Measurements from ENCODE around the gene RIPOR3. TPM values are rescaled to one million over a fixed set of nuclear protein-coding genes. Genes with fewer than 3 reads are reported as not detected.

RIPOR3 gene
- total RNA-seq, 2 experiments from 2014 or later: not detected

- peaks cover 3% of the 10 kb centered on the region for H3K36me3 Mint-ChIP-seq (ENCODE audit: low read depth)
- CTCF ChIA-PET: interaction anchor here (1.1 to 1.6 kb wide), 3 partner anchors 12 to 415 kb away, joined by 4 to 5 read pairs (median 5); no protein-coding TSS in a partner anchor
- H3K4me1 Mint-ChIP-seq: peaks cover 4% of the 10 kb centered on the region
- no peaks in the 10 kb centered on the region for H3K27me3 Mint-ChIP-seq
- no peaks in the 10 kb centered on the region for H3K9me3 Mint-ChIP-seq (ENCODE audit: low read depth)
- H3K27ac Mint-ChIP-seq: no peak overlapping the region
- POLR2A ChIA-PET: no interaction called here
- no peak overlapping the region for H3K4me3 Mint-ChIP-seq
- no peak for DNase-seq
- intact Hi-C loops (cut with DNase I, micrococcal nuclease): no loop called here
- ATAC-seq: peak; percentile 5
Observed at GRCh38 chr20:50594231-50594590, 97.1 kb downstream of the RIPOR3 start.

DNA sequence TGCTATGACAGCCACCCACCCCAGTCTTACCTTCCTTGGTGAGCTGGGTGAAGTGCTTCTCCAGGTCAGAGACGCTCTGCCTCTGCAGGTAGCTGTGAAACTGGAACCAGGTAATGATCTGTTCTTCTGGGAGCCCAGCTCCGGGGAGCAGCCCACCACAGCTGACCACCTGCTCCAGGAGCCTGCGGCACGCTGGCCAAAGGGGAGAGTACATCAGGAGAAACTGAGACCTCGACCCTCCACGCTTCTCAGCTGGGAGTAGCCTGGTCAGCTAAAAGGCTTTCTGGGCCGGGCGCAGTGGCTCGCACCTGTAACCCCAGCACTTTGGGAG is 98.4 kb downstream of the RIPOR3 start:
- POLR2A ChIA-PET: no interaction called here
- no peak overlapping the region for H3K27ac Mint-ChIP-seq
- CTCF ChIA-PET: interaction anchor here (0.6 to 1.5 kb wide), 6 partner anchors 11 to 405 kb away, joined by 3 to 6 read pairs (median 3); no protein-coding TSS in a partner anchor
- H3K36me3 Mint-ChIP-seq (ENCODE audit: low read depth): peaks cover 8% of the 10 kb centered on the region
- intact Hi-C loops (cut with DNase I, micrococcal nuclease): no loop called here
- ATAC-seq (no peak), DNase-seq (no peak)
- H3K9me3 Mint-ChIP-seq (ENCODE audit: low read depth): no peaks in the 10 kb centered on the region
- no peaks in the 10 kb centered on the region for H3K27me3 Mint-ChIP-seq
- peaks cover 4% of the 10 kb centered on the region for H3K4me1 Mint-ChIP-seq
- H3K4me3 Mint-ChIP-seq: no peak overlapping the region

DNA sequence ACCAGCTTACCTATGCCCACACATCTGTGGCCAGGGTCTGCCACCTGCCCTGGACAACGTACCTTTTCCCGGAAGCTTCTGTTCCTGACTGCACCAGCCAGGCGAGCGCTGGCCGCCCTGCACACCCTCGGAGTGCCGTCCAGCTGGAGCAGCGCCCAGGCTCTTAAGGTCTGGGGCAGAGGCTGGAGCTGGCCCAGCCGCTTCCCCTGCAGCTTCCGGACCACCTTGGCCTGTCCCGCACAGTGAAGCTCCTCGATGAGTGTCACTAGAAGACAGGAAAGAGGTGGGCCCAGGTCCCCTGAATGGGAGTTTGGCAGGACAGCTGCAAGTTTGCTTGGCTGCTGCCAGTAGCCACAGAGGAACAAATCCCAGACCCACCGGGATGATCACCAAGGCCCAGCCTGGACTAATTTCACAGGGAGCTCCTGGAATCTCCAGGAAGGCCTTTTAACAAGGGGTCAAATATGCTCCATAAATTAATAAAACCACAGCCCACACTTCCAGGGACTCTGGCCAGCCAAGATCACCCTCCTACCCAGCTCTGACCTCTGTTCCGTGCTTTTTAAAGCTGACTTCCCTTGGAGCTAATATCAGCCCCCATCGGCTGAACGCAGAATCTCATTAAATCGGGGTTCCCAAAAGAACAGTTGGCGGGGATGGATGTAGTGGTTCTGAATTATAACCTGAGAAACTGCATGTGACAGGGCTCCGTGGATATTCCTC is 98.9 kb downstream of the RIPOR3 start:
- Mint-ChIP-seq H3K27ac (no peak overlapping the region), H3K4me1 (peaks cover 4% of the 10 kb centered on the region), H3K4me3 (no peak overlapping the region), H3K9me3 (ENCODE audit: low read depth) (no peaks in the 10 kb centered on the region), H3K27me3 (no peaks in the 10 kb centered on the region), H3K36me3 (ENCODE audit: low read depth) (peaks cover 8% of the 10 kb centered on the region)
- DNase-seq (no peak), ATAC-seq (no peak)
- intact Hi-C loops (cut with DNase I, micrococcal nuclease): no loop called here
- CTCF ChIA-PET: interaction anchor here (0.6 to 1.5 kb wide), 9 partner anchors 11 to 405 kb away, joined by 3 to 6 read pairs (median 3); no protein-coding TSS in a partner anchor
- POLR2A ChIA-PET: interaction anchor here (0.5 to 0.6 kb wide), 2 partner anchors 17 to 264 kb away, joined by 3 to 4 read pairs; no protein-coding TSS in a partner anchor

DNA sequence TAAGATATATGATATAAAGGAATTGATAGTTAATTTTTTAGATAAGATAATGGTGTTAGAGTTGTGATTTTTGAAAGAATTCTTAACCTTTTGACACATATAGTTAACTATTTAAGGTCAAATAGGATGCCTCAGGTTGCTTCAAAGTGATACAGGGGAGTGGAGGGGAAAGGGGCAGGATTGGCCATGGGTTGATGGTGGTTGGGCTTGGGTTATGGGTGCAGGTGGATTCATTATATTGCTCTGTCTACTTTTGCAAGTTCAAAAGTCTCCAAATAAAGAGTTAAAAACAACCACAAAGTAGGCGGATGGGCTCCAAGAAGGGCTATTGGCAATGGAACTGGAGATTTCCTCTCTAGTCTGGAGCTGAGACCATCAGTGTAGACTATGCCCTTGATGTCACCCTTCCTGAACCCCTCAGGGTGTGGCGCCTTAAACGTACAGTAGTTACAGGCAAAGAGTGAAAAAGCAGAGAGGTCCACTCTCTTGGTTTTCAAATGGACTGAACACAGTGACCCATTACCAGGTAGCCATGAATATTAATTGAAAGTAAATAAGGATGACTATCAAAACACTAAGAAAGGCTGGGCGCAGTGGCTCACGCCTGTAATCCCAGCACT is 100.0 kb downstream of the RIPOR3 start:
- DNase-seq: no peak

GRCh38 chr20:50590348-50590664 is 101.0 kb downstream of the RIPOR3 start:
- ChIA-PET POLR2A (no interaction called here), CTCF (no interaction called here)
- ATAC-seq (no peak), DNase-seq (no peak)
- H3K36me3 Mint-ChIP-seq (ENCODE audit: low read depth): peaks cover 8% of the 10 kb centered on the region
- intact Hi-C loops (cut with DNase I, micrococcal nuclease): no loop called here
- H3K4me1 Mint-ChIP-seq: no peaks in the 10 kb centered on the region
- H3K27ac Mint-ChIP-seq: no peak overlapping the region
- H3K9me3 Mint-ChIP-seq (ENCODE audit: low read depth): no peaks in the 10 kb centered on the region
- H3K27me3 Mint-ChIP-seq: no peaks in the 10 kb centered on the region
- no peak overlapping the region for H3K4me3 Mint-ChIP-seq

More for the DNA sequence above, 100.0 kb downstream of the RIPOR3 start:
- ChIA-PET CTCF (interaction anchor here (1.5 kb wide), 1 partner anchor 45 kb away, joined by 4 read pairs; no protein-coding TSS in a partner anchor), POLR2A (no interaction called here)
- Mint-ChIP-seq H3K36me3 (ENCODE audit: low read depth) (peaks cover 8% of the 10 kb centered on the region), H3K4me3 (no peak overlapping the region), H3K4me1 (peaks cover under 1% of the 10 kb centered on the region), H3K9me3 (ENCODE audit: low read depth) (no peaks in the 10 kb centered on the region), H3K27me3 (no peaks in the 10 kb centered on the region), H3K27ac (peak overlapping the region; percentile 31)
- intact Hi-C loops (cut with DNase I, micrococcal nuclease): no loop called here
- no peak for ATAC-seq

- no peaks in the 10 kb centered on the region for H3K4me1 Mint-ChIP-seq
- ATAC-seq (no peak), DNase-seq (no peak)
- H3K27ac Mint-ChIP-seq: no peak overlapping the region
- intact Hi-C loops (cut with DNase I, micrococcal nuclease): no loop called here
- H3K27me3 Mint-ChIP-seq: no peaks in the 10 kb centered on the region
- no peaks in the 10 kb centered on the region for H3K9me3 Mint-ChIP-seq (ENCODE audit: low read depth)
- POLR2A ChIA-PET: no interaction called here
- CTCF ChIA-PET: interaction anchor here (0.6 to 2.4 kb wide), 5 partner anchors 10 to 413 kb away, joined by 3 to 12 read pairs (median 4); no protein-coding TSS in a partner anchor
- H3K4me3 Mint-ChIP-seq: no peak overlapping the region
- peaks cover 13% of the 10 kb centered on the region for H3K36me3 Mint-ChIP-seq (ENCODE audit: low read depth)
Observed at GRCh38 chr20:50589548-50590347, 101.6 kb downstream of the RIPOR3 start.

GRCh38 chr20:50588034-50588736 is 103.2 kb downstream of the RIPOR3 start:
- DNase-seq (peak; percentile 89), ATAC-seq (peak; percentile 75)
- ChIA-PET POLR2A (interaction anchor here (1.0 kb wide), 1 partner anchor 106 kb away, joined by 3 read pairs; no protein-coding TSS in a partner anchor), CTCF (interaction anchor here (0.5 to 2.4 kb wide), 27 partner anchors 9 to 400 kb away, joined by 3 to 12 read pairs (median 4); no protein-coding TSS in a partner anchor)
- Mint-ChIP-seq H3K4me1 (peaks cover 3% of the 10 kb centered on the region), H3K4me3 (no peak overlapping the region), H3K27ac (no peak overlapping the region), H3K27me3 (no peaks in the 10 kb centered on the region), H3K9me3 (ENCODE audit: low read depth) (no peaks in the 10 kb centered on the region), H3K36me3 (ENCODE audit: low read depth) (peaks cover 18% of the 10 kb centered on the region)
- intact Hi-C loops (cut with DNase I, micrococcal nuclease): no loop called here

DNA sequence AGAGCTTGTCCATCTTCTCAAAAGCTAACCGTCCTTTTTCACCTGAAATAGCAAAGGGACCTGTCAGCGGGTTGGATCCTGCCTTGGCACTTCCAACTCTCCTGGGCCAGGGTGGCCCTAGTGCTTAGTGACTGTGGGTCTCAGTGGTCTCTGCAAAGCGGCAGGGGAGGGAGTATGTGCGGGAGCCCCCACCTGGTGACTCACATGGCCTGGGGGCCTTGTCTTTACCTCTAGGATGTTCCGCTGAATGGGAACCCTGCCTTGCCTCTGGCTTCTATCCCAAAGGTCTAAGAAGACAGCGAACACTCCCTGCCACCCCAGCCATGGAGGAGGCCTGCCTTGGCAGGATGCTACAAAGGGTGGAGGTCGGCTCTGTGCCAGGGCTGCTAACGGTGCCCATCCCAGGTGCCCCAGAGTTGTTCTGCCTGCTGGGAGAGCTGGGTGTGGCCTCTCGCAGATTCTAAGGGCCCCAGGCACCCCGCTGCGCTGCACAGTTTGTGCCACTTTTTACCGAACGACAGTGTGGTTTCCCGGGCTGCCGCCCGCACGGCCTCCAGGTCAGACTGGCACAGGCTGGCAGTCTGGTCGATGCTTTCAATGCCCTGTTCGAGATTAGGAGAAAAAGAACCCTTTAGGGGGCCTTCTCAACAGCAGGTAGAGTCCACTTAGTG is 103.9 kb downstream of the RIPOR3 start:
- DNase-seq (no peak), ATAC-seq (peak; percentile 19)
- H3K4me3 Mint-ChIP-seq: no peak overlapping the region
- peaks cover 22% of the 10 kb centered on the region for H3K36me3 Mint-ChIP-seq (ENCODE audit: low read depth)
- H3K4me1 Mint-ChIP-seq: peaks cover 3% of the 10 kb centered on the region
- intact Hi-C loops (cut with DNase I, micrococcal nuclease): no loop called here
- POLR2A ChIA-PET: interaction anchor here (1.0 kb wide), 1 partner anchor 105 kb away, joined by 3 read pairs; no protein-coding TSS in a partner anchor
- H3K27ac Mint-ChIP-seq: no peak overlapping the region
- CTCF ChIA-PET: interaction anchor here (0.6 to 2.4 kb wide), 14 partner anchors 10 to 245 kb away, joined by 3 to 12 read pairs (median 4); no protein-coding TSS in a partner anchor
- no peaks in the 10 kb centered on the region for H3K9me3 Mint-ChIP-seq (ENCODE audit: low read depth)
- H3K27me3 Mint-ChIP-seq: no peaks in the 10 kb centered on the region

DNA sequence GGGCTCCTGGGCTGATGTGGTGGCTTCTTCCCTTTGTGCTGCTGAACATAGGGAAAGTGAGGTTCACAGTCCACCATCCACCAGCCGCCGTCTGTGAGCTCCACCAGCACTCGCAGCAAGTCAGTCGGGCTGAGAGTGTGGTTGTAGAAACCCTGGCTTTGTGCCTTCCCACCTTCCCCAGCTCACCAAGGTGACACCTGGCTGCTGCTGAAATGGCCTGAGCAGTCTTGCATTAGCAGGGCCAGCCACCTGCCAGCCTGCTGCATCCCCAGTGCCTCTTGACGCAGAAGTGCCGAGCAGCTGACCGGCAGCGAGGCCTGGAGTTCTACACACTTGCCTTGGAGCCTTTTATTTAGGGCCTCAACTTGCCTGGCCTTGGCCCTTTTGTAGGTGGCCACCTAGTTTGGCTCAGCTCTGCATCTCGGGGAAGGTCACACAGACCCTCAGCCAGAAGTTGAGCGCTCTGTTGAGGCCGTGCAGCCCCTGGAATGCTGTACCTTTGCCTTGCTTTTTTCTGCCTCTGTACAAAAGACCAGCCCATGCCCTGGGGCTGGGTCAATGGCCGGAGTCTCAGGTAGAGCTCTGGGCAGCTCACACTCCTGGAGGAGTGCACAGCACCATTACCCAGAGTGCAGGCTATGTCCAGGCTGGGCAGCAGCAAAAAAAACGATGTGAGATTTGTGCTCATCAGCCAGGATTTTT is 104.7 kb downstream of the RIPOR3 start:
- H3K27me3 Mint-ChIP-seq: no peaks in the 10 kb centered on the region
- H3K9me3 Mint-ChIP-seq (ENCODE audit: low read depth): no peaks in the 10 kb centered on the region
- H3K27ac Mint-ChIP-seq: no peak overlapping the region
- intact Hi-C loops (cut with DNase I, micrococcal nuclease): no loop called here
- peaks cover 27% of the 10 kb centered on the region for H3K36me3 Mint-ChIP-seq (ENCODE audit: low read depth)
- CTCF ChIA-PET: interaction anchor here (0.6 to 2.4 kb wide), 13 partner anchors 11 to 444 kb away, joined by 3 to 12 read pairs (median 3); no protein-coding TSS in a partner anchor
- POLR2A ChIA-PET: no interaction called here
- DNase-seq (no peak), ATAC-seq (no peak)
- H3K4me3 Mint-ChIP-seq: no peak overlapping the region
- H3K4me1 Mint-ChIP-seq: peaks cover 3% of the 10 kb centered on the region

DNA sequence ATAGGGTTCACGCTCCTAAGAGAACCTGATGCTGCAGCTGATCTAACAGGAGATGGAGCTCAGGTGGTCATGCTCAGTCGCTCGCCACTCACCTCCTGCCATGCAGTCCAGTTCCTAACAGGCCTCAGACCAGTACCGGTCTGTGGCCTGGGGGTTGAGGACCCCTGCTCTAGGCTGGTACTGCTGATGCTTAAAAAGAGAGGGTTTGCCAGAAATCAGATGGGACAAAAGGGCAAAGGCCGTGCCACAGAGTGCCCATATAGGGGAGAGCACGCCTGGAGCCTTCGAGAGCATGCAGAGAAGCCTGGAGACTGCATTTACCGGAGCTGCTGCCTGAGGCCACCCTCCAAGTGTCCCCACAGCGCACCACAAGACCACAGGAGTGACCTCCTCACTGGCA is 105.7 kb downstream of the RIPOR3 start:
- POLR2A ChIA-PET: no interaction called here
- H3K36me3 Mint-ChIP-seq (ENCODE audit: low read depth): peaks cover 35% of the 10 kb centered on the region
- intact Hi-C loops (cut with DNase I, micrococcal nuclease): no loop called here

More for the DNA sequence above, 105.7 kb downstream of the RIPOR3 start:
- DNase-seq (no peak), ATAC-seq (no peak)
- Mint-ChIP-seq H3K27me3 (no peaks in the 10 kb centered on the region), H3K9me3 (ENCODE audit: low read depth) (no peaks in the 10 kb centered on the region), H3K4me3 (no peak overlapping the region), H3K4me1 (peaks cover 3% of the 10 kb centered on the region), H3K27ac (no peak overlapping the region)
- CTCF ChIA-PET: interaction anchor here (0.7 to 1.3 kb wide), 5 partner anchors 10 to 400 kb away, joined by 3 to 4 read pairs (median 4); no protein-coding TSS in a partner anchor
